GM12874 (cell line): ENCODE data around the gene ANXA10.

Experiments
- TF ChIP-seq, protein P1 (sequence below): IDR thresholded peaks from 2 replicates; pipeline ENCODE4 v1.5.1; 2011; ENCODE audit warnings: low read depth, mild to moderate bottlenecking, control low read depth, low read length, moderate library complexity; ENCODE audit not compliant: insufficient read depth

The ANXA10 gene

DNA sequence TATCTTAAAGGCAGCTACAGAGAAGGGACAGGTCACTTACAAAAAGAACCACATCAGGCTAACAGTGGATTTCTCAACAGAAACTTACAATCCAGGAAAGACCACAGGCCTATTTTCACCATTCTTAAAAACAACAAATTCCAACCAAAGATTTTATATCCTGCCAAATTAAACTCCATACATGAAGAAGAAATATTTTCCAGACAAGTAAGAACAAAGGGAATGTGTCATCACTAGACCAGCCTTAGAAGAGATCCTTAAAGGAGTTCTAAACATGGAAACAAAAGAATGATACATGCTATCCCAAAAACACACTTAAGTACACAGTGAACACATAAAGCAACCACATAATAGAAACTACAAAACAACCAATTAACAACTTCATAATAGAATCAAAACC lies 105.6 kb downstream of the ANXA10 start:
- TF ChIP-seq, protein P1, sequence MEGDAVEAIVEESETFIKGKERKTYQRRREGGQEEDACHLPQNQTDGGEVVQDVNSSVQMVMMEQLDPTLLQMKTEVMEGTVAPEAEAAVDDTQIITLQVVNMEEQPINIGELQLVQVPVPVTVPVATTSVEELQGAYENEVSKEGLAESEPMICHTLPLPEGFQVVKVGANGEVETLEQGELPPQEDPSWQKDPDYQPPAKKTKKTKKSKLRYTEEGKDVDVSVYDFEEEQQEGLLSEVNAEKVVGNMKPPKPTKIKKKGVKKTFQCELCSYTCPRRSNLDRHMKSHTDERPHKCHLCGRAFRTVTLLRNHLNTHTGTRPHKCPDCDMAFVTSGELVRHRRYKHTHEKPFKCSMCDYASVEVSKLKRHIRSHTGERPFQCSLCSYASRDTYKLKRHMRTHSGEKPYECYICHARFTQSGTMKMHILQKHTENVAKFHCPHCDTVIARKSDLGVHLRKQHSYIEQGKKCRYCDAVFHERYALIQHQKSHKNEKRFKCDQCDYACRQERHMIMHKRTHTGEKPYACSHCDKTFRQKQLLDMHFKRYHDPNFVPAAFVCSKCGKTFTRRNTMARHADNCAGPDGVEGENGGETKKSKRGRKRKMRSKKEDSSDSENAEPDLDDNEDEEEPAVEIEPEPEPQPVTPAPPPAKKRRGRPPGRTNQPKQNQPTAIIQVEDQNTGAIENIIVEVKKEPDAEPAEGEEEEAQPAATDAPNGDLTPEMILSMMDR: no peak

DNA sequence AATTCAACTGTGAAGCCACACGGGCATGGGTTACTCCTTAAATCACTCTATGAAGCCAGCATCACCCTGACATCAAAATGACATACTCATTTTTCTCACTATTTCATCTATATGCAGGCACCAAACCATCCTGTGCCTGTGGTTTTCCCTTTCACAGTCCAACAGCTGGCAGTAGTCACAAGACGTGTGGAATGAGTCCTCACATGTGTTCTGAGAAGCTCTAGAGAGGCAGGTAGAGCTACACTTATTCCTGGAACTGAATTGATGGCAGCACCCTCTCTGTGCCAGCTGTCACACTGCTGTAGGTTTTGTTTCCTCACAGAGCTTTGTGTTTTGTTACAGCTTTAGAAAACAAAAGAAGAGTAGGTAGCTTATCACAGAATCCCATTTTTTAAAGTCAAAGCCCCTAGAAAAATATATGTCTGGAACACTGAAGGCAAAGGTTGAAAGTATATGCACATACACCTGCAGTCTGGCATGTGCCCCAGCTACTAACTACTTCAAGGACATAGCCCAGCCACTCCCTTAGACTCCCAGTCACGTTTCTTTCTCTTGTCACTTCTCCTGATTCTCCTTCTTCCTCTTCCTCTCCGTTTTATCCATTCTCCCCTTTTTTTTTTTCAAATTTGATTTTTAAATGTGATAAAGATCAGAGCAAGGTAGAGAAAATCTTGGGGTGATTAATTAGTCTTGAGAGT lies 107.1 kb downstream of the ANXA10 start:
- TF ChIP-seq, protein P1: no peak

DNA sequence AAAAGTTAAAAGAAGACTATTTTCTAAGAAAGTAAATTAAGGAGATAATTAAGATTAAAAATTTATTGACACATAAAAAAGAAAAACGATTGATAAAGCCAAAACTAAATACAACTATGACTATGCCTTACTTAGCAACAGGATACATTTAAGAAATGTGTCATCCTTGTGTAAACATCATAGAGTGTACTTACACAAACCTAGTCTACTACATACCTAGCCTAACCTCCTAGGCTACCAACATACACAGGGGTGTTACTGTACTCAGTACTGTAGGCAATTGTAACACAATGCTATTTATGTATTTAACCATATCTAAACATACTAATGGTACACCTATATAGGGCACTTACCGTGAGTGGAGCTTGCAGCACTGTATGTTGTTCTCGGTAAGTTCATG lies 108.3 kb downstream of the ANXA10 start:
- TF ChIP-seq, protein P1: no peak

DNA sequence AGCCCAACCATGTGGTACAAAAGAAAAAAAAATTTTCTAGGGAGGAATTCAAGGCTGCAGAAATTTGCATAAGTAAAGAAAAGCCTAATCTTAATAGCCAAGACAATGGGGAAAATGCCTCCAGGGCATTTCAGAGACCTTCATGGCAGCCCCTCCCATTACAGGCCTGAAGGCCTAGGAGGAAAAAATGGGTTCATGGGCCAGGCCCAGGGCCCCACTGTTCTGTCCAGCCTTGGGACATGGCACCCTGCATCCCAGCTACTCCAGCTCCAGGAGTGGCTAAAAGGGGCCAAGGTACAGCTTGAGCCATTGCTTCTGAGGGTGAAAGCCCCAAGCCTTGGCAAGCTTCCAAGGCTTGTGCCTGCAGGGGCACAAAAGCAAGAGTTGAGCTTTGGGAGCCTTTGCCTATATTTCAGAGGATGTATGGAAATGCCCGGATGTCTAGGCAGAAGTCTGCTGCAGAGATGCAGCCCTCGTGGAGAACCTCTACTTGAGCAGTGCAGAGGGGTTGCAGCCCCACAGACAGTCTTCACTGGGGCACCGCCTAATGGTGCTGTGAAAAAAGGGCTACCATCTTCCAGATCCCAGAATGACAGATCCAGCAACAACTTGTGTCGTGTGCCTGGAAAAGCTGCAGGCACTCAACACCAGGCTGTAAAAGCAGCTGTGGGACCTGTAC lies 111.0 kb downstream of the ANXA10 start:
- TF ChIP-seq, protein P1: no peak

DNA sequence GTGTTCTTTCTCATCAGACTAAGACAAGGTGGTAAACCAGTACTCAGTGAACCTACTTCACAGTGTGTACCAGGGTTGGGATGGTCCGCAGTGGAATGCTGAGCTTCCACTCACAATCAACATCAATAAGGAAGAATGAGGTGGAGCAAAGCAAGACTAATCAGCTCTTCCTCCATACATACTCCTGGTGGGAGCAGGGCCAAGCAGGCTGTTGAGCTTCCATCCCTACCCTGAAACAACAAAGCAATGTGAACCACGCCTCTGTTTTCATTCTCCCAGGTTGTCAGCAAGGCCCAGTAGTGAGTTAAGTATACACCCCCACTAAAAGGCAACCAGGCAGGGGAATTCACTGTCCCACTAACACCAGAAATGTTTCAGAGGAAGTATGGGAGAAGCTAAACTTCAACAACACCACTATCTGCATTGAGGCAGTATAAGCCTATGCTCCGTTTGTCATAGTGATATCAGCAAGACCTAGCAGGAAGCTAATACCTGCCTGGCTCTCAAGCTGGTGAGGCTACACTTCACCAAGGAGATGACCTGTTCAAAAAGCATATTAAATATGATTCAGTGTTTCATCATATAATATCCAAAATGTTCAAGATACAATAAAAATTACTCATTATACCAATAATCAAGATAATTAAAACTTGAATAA lies 116.7 kb downstream of the ANXA10 start:
- TF ChIP-seq, protein P1: no peak

DNA sequence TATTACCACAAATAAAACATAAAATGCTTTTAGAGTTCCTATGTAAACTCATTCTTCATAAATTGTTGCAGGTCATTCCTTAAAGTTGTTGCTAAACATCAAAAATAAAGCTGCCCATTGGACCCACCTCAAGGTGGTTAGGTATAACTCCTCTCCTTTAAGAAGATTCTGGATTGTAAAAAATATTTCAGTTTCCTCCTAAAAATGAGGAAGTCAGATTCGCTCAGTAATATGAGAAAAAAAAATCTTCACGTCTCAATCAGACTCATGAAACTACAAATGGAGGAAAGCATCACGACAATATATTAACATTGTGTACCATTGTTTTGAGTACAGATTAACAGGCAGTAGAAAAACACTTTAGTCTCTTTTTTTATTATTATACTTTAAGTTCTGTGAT lies 120.3 kb downstream of the ANXA10 start:
- TF ChIP-seq, protein P1: no peak

DNA sequence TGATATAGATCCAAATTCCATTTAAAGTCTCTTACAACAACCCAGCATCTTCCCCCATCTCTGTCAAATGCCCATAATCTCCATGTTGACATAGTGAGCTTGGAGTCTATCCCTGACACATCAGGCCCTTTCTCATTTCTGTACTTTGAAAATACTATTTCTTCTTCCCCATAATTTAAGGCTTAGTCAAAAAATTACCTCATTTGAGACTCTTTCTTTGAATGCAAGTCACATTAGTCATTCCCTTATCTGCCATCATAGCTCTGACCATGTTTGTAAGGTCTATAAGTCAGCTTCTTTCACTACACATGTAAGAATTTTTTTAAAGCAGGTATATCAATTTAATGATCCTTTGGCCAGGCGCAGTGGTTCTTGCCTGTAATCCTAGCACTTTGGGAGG lies 126.3 kb downstream of the ANXA10 start:
- TF ChIP-seq, protein P1: no peak
